GM12878 (cell line): ENCODE results near the gene ZBTB7B.

Experiments used
- ETV6 ChIP-seq, 2 experiments: fragments of 450-650 bp in 1 of 2; IDR thresholded peaks in 1 of 2; conservative IDR thresholded peaks in 1 of 2; 2 replicates each; pipeline ENCODE4 v1.6.1; 2014; ENCODE audit warnings: antibody characterized with exemption in 1 of 2, borderline replicate concordance in 1 of 2, low read depth in 1 of 2, mild to moderate bottlenecking in 1 of 2, moderate library complexity in 1 of 2
- EZH2 ChIP-seq: IDR thresholded peaks from 2 replicates; pipeline ENCODE4 v1.6.1; 2012; ENCODE audit warnings: low read depth, mild to moderate bottlenecking, control low read depth, inconsistent platforms, low read length, borderline replicate concordance; ENCODE audit not compliant: control insufficient read depth
- POLR2A ChIP-seq: IDR thresholded peaks from 2 replicates; pipeline ENCODE4 v1.6.1; 2011; ENCODE audit warnings: low read depth, mild to moderate bottlenecking, low read length
- POLR2AphosphoS5 ChIP-seq: IDR thresholded peaks from 2 replicates; pipeline ENCODE4 v1.6.1; 2011; ENCODE audit warnings: mild to moderate bottlenecking, low read length, inconsistent platforms
- SMAD1 ChIP-seq: fragments of 450-650 bp; IDR thresholded peaks from 2 replicates; pipeline ENCODE4 v1.6.1; 2018; ENCODE audit warnings: mild to moderate bottlenecking, low read depth; ENCODE audit not compliant: partially characterized antibody
- TF ChIP-seq, protein P1 (sequence below), 3 experiments: IDR thresholded peaks in 2 of 3; conservative IDR thresholded peaks in 1 of 3; 2 replicates each; pipeline ENCODE4 v1.5.1; 2011; ENCODE audit warnings: low read depth in 3 of 3, low read length in 3 of 3, mild to moderate bottlenecking in 3 of 3, control low read depth in 2 of 3, moderate library complexity in 2 of 3, inconsistent platforms in 1 of 3, mixed read lengths in 1 of 3; ENCODE audit not compliant: control insufficient read depth in 2 of 3, insufficient read depth in 1 of 3; ENCODE audit errors: extremely low read depth in 1 of 3

DNA sequence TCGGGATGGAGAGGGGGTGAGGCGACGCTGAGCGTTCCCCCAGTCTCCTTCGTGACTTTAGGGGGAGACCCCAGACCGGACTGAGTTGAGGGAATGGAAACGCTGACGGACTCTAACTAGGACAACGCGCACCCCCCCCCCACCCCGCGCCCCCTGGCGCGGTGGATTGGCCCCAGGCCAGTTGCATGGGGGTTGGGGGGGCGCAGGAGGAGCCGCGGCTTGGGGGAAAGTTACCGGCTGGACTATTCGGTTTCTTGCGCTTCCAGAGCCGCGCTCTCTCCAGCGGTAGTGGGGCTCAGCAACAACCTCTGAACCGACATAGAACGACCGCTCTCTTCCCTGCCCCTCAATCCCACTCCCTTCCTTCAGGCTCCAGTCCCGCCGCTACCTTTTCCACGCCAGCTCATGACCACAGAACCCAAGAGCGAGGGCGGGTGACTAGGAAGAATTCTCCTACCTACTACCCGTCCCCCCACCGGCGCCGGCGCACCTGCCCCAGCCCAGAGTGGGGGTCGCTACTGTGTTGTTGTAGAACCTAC lies 694 bp downstream of the ZBTB7B start:
- TF ChIP-seq, protein P1, sequence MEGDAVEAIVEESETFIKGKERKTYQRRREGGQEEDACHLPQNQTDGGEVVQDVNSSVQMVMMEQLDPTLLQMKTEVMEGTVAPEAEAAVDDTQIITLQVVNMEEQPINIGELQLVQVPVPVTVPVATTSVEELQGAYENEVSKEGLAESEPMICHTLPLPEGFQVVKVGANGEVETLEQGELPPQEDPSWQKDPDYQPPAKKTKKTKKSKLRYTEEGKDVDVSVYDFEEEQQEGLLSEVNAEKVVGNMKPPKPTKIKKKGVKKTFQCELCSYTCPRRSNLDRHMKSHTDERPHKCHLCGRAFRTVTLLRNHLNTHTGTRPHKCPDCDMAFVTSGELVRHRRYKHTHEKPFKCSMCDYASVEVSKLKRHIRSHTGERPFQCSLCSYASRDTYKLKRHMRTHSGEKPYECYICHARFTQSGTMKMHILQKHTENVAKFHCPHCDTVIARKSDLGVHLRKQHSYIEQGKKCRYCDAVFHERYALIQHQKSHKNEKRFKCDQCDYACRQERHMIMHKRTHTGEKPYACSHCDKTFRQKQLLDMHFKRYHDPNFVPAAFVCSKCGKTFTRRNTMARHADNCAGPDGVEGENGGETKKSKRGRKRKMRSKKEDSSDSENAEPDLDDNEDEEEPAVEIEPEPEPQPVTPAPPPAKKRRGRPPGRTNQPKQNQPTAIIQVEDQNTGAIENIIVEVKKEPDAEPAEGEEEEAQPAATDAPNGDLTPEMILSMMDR (IDR thresholded peaks at IDR 0.05 in 2 of 3, conservative IDR thresholded peaks at IDR 0.05 in 1 of 3; ENCODE audit: control insufficient read depth in 2 of 3, extremely low read depth in 1 of 3, insufficient read depth in 1 of 3, low read depth in 3 of 3, low read length in 3 of 3), result no peak
- TF ChIP-seq SMAD1, result no peak
- TF ChIP-seq ETV6 (conservative IDR thresholded peaks at IDR 0.05 in 1 of 2, IDR thresholded peaks at IDR 0.05 in 1 of 2; ENCODE audit: borderline replicate concordance in 1 of 2, low read depth in 1 of 2), result no peak
- no peak for TF ChIP-seq EZH2
- peak; percentile 44; the same call in 1 of the 2 replicates for TF ChIP-seq POLR2A
- no peak for TF ChIP-seq POLR2AphosphoS5
